ENCODE results near the gene CDH9.

GRCh38 chr5:27026063-27026462 is 12.3 kb downstream of the CDH9 start:
- no peak for TF ChIP-seq POLR2AphosphoS5 (IDR thresholded peaks at IDR 0.05)
- no peak for TF ChIP-seq CTCF (IDR thresholded peaks at IDR 0.05)
